PC-9 (cell line): ENCODE results near the gene ZNF784. TPM values are rescaled to one million over a fixed set of nuclear protein-coding genes. Genes with fewer than 3 reads are reported as not detected.

Source experiments
- BruUV-seq: library from RNA; stranded (reverse); fragments of 400-500 nt; replicated peaks from 2 replicates; lab custom pipeline; 2021; lab: Mats Ljungman, UMichigan
- CTCF ChIA-PET: fragments of 300-600 bp; sonication (Branson Sonifier 250); formaldehyde crosslinking; loops from one replicate; lab custom pipeline; 2022; ENCODE audit warnings: antibody characterized with exemption; lab: Charles Lee
- POLR2A ChIA-PET: fragments of 300-600 bp; sonication (Branson Sonifier 250); formaldehyde crosslinking; loops from one replicate; lab custom pipeline; 2022; ENCODE audit warnings: antibody characterized with exemption; ENCODE audit not compliant: unreplicated experiment; lab: Charles Lee
- DNase-seq, 2 experiments: peaks; one replicate each; pipeline versions ENCODE4 v3.0.0 to v3.0.0-alpha.2; 2015 to 2022; ENCODE audit warnings: mixed read lengths in 1 of 2
- H2AFZ ChIP-seq: fragments of 200-600 bp; sonication (generic); 2 replicates; pipeline ENCODE4 v1.8.1; 2017; ENCODE audit warnings: antibody characterized with exemption
- H3F3A ChIP-seq: fragments of 200-600 bp; sonication (generic); 2 replicates; pipeline ENCODE4 v1.8.1; 2017; ENCODE audit warnings: antibody characterized with exemption, mild to moderate bottlenecking, low read depth; ENCODE audit not compliant: insufficient read depth
- H3K27ac ChIP-seq: fragments of 200-600 bp; sonication (generic); 2 replicates; pipeline ENCODE4 v1.6.1; 2016; ENCODE audit warnings: mixed run types
- H3K27me3 ChIP-seq: fragments of 200-600 bp; sonication (generic); 2 replicates; pipeline ENCODE4 v1.6.1; 2016; ENCODE audit warnings: low read depth, mixed run types; ENCODE audit not compliant: insufficient read depth
- H3K36me3 ChIP-seq: fragments of 200-600 bp; sonication (generic); 2 replicates; pipeline ENCODE4 v1.6.1; 2016; ENCODE audit warnings: low read depth, mixed run types
- H3K4me1 ChIP-seq: fragments of 200-600 bp; sonication (generic); replicated peaks from 2 replicates; pipeline ENCODE4 v1.6.1; 2016; ENCODE audit warnings: mixed run types; ENCODE audit not compliant: insufficient read depth
- H3K4me2 ChIP-seq: fragments of 200-600 bp; sonication (generic); 2 replicates; pipeline ENCODE4 v1.6.1; 2017; ENCODE audit warnings: mixed run types
- H3K4me3 ChIP-seq: fragments of 200-600 bp; sonication (generic); 2 replicates; pipeline ENCODE4 v1.6.1; 2016; ENCODE audit warnings: mixed run types
- H3K79me2 ChIP-seq: fragments of 200-600 bp; sonication (generic); 2 replicates; pipeline ENCODE4 v1.6.1; 2017; ENCODE audit warnings: low read depth, mixed run types
- H3K9me2 ChIP-seq: fragments of 200-600 bp; sonication (generic); 2 replicates; pipeline ENCODE4 v1.8.1; 2017; ENCODE audit warnings: mild to moderate bottlenecking; ENCODE audit not compliant: insufficient read depth
- H3K9me3 ChIP-seq: fragments of 200-600 bp; sonication (generic); 2 replicates; pipeline ENCODE4 v1.8.1; 2016; ENCODE audit warnings: low read depth; ENCODE audit not compliant: insufficient read depth
- H4K20me1 ChIP-seq: fragments of 200-600 bp; sonication (generic); 2 replicates; pipeline ENCODE4 v1.8.1; 2017; ENCODE audit not compliant: insufficient read depth
- CTCF ChIP-seq: fragments of 200-600 bp; sonication (generic); conservative IDR thresholded peaks from 2 replicates; pipeline ENCODE4 v1.6.1; 2017; ENCODE audit warnings: mixed run types, antibody characterized with exemption, mild to moderate bottlenecking, moderate library complexity
- EZH2 ChIP-seq: fragments of 200-600 bp; sonication (generic); IDR thresholded peaks from 2 replicates; pipeline ENCODE4 v1.8.0; 2017; ENCODE audit warnings: antibody characterized with exemption, low read depth
- intact Hi-C: fragments of 100-400 bp; cut with micrococcal nuclease; formaldehyde crosslinking; loops from one replicate; pipeline ENCODE4 v1.10.0; 2022; ENCODE audit not compliant: unreplicated experiment
- total RNA-seq: library from RNA; stranded (reverse); gene quantifications from 2 replicates; pipeline ENCODE4 v1.2.3, GENCODE V29; 2021

The ZNF784 gene
- total RNA-seq, 1 experiment from 2014 or later: 5.4 TPM

GRCh38 chr19:55616395-55616875, 7.9 kb downstream of the ZNF784 start:
- TF ChIP-seq EZH2 (no peak), CTCF (no peak)
- no TSS peak for BruUV-seq
- H3F3A ChIP-seq: peaks cover 39% of the 10 kb centered on the region
- peaks cover 14% of the 10 kb centered on the region for H4K20me1 ChIP-seq
- intact Hi-C loops: no loop called here
- no peaks in the 10 kb centered on the region for H3K4me1 ChIP-seq
- no peak overlapping the region for H3K4me2 ChIP-seq
- no peaks in the 10 kb centered on the region for H3K9me2 ChIP-seq
- CTCF ChIA-PET: no interaction called here
- no peaks in the 10 kb centered on the region for H3K79me2 ChIP-seq
- no peak overlapping the region for H2AFZ ChIP-seq
- no peaks in the 10 kb centered on the region for H3K27me3 ChIP-seq
- H3K36me3 ChIP-seq: peaks cover 3% of the 10 kb centered on the region; the same call in 1 of the 2 replicates
- no peak overlapping the region for H3K4me3 ChIP-seq
- DNase-seq: no peak
- no peaks in the 10 kb centered on the region for H3K9me3 ChIP-seq
- no peak overlapping the region for H3K27ac ChIP-seq
- POLR2A ChIA-PET: interaction anchor here (0.5 kb wide), 1 partner anchor 11 kb away, joined by 4 read pairs; the partner anchor contains the start of gene ZNF865

GRCh38 chr19:55615543-55616394, 8.6 kb downstream of the ZNF784 start:
- Histone ChIP-seq H3K4me1 (no peaks in the 10 kb centered on the region), H2AFZ (no peak overlapping the region), H3K27ac (no peak overlapping the region), H3F3A (peaks cover 39% of the 10 kb centered on the region), H3K4me2 (no peak overlapping the region), H3K9me2 (no peaks in the 10 kb centered on the region), H3K36me3 (peaks cover 3% of the 10 kb centered on the region; the same call in 1 of the 2 replicates), H3K79me2 (no peaks in the 10 kb centered on the region), H3K4me3 (no peak overlapping the region), H4K20me1 (peaks cover 14% of the 10 kb centered on the region), H3K9me3 (no peaks in the 10 kb centered on the region), H3K27me3 (no peaks in the 10 kb centered on the region)
- peak in 1 of 2 experiments; percentile 30 for DNase-seq
- TF ChIP-seq EZH2 (no peak), CTCF (no peak)
- POLR2A ChIA-PET: no interaction called here
- BruUV-seq: no TSS peak
- intact Hi-C loops: no loop called here
- CTCF ChIA-PET: no interaction called here

GRCh38 chr19:55614711-55615542, 9.4 kb downstream of the ZNF784 start:
- no peaks in the 10 kb centered on the region for H3K9me3 ChIP-seq
- no peak for DNase-seq
- no peak overlapping the region for H2AFZ ChIP-seq
- ChIA-PET POLR2A (no interaction called here), CTCF (no interaction called here)
- no peaks in the 10 kb centered on the region for H3K9me2 ChIP-seq
- TF ChIP-seq CTCF: no peak
- no peak for TF ChIP-seq EZH2
- peaks cover 21% of the 10 kb centered on the region for H4K20me1 ChIP-seq
- H3K27ac ChIP-seq: no peak overlapping the region
- no TSS peak for BruUV-seq
- no peaks in the 10 kb centered on the region for H3K4me1 ChIP-seq
- H3K79me2 ChIP-seq: peaks cover 4% of the 10 kb centered on the region; the same call in 1 of the 2 replicates
- H3K36me3 ChIP-seq: peaks cover 3% of the 10 kb centered on the region; the same call in 1 of the 2 replicates
- H3K4me2 ChIP-seq: no peak overlapping the region
- no peaks in the 10 kb centered on the region for H3K27me3 ChIP-seq
- H3K4me3 ChIP-seq: no peak overlapping the region
- H3F3A ChIP-seq: peaks cover 35% of the 10 kb centered on the region; the same call in 1 of the 2 replicates
- intact Hi-C loops: no loop called here
